Activated CD4-positive, CD25-positive, alpha-beta regulatory T cell treated with anti-CD3 and anti-CD28 coated beads, Interleukin-2, amount 50 U/mL, for 72 hours (primary cell): ENCODE measurements around the gene MAB21L2.
"Not testable (repeated sequence)": the region's sequence is repeated elsewhere in the genome, so short reads cannot be mapped to it uniquely, and the experiment has no call there.

Experiments
- DNase-seq: peaks from one replicate; pipeline ENCODE4 v3.0.0; 2021

Gene MAB21L2

DNA sequence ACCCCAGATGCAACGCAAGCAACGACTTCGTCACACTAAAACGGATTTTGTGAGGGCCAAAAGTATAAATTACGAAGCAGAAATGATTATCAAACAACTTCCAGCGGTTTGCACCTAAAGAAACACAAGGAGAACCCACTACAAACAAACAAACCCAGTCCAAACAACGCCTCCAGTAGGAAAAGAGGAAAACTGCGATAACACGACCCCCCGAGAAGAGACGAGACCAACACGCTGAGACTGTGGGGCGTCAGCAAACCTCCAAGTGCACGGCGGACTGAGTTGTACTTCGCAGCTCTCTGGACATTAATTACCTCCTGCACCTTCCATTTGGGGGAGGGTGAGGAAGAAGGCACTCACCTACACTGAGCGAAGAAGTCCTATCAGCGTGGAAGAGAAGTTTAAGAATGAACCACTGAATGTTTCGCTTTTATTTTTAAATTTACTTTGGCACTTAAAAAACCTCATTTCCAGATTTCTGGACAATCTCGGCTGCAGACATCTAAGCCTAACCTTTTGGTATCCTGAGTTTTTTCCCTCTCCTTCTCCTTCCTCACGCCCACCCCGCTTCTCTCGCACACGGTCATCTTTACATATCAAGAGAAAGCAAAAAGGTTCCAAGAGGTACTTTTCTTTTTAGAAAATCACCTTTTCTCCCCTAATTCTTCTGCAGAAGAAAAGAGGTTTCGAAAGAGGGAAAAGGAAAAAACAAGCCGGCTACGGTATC is at the start of gene MAB21L2:
Gene MAB21L2, plus strand, starts transcription at position 6 of the 727 bp plus-strand sequence. CDS start 879 bp downstream, outside the sequence.
- DNase-seq = no peak

DNA sequence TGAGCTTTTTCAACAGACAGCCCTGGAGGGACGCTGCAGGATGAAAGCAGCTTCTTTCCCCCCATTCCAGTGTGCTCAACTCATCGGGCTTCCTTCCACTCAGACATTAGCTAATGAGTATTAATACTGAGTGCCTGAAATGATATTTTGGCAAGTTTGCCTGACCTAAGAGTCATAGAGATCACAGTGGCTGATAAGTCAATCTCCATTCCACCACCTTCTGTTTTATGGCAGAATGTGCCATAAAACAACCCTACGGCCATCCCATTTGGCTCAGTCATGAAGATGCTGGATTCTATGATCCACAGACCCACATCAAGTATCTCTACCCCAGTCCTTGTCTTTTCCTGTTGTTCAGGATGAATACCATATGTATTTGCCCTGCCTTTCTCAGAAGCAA is 48.3 kb upstream of the MAB21L2 start:
- DNase-seq = no peak

DNA sequence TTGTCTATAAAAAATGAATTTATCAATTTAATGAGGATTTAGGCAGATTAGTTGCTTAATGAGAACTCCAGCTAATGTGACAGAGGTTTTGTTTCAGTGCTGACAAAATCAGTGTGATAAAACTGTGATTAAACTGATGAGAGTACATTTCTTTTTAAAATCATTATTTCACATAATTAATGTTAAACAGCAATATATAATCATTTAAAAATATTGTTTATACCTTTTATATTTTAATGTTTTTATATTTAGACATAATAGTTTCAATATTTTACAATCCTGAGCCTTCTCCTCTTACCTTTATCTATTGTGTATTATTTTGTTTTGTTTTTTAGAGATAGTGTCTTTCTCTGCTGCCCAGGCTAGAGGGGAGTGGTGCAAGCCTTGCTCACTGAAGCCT is 47.1 kb upstream of the MAB21L2 start:
- DNase-seq = no peak

DNA sequence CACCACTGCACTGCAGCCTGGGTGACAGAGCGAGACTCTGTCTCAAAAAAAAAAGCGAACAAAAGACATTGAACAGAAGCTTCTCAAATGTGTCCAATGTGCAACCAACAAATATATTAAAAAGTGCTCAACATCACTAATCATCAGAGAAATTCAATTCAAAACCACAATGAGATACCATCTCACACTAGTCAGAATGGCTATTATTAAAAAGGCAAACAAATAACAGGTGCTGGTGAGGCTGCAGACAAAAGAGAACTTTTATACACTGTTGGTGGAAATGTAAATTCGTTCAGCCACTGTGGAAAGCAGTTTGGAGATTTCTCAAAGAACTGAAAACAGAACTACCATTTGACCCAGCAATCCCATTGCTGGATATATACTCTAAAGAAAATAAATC is 44.0 kb upstream of the MAB21L2 start:
- not testable (repeated sequence) for DNase-seq

DNA sequence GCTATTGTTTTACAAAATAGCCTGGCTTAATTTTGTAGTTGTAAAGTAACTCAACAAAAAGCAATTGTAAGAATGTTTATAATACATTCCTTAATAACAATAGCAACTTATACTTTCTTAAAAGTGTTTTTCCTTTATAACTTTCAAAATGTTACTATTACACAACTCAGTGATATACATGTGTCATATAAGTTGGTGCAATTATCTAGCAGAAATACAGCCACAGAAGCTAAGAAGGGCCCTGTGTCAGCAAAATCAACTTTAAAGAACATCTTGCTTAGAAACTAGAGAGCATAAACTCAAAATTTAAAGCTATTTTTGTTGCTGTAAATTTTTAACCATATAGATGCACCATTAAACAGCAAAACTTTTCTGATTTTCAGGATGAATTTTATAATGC is 41.4 kb upstream of the MAB21L2 start:
- DNase-seq = no peak

DNA sequence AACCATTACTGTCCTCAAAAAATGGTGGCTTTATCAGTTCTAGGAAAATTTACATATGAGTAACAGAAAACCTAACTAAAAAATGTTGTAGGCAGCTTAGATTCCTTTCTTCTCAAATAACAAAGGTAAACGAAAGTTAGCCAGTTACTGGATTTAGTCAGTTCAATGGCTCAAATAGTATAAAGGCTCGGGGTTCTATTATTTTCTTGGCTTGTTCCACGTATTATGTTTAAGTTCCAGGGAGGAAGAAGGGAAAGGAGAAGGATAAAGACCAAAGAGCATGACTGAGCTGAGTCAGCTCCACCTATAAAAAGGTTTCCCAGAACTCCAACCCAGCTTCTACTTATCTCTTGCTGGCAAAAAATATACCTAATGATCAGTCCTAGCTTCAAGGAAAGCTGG is 41.0 kb upstream of the MAB21L2 start:
- DNase-seq = no peak

DNA sequence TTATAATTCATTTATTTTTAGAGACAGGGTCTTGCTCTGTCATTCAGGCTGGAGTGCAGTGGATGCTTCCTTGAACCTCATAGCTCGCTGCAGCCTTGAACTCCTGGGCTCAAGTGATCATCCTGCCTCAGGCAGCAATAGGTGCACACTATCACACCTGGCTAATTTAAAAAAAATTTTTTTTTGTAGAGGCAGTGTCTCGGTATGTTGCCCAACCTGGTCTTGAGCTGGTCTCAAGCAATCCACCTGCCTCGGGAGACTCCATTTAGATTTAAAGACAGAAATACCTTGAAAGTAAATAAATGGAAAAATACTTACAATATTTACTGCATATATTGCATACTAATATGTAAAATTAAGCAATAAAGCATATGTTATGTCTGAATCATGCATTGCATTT is 40.3 kb upstream of the MAB21L2 start:
- no peak for DNase-seq

DNA sequence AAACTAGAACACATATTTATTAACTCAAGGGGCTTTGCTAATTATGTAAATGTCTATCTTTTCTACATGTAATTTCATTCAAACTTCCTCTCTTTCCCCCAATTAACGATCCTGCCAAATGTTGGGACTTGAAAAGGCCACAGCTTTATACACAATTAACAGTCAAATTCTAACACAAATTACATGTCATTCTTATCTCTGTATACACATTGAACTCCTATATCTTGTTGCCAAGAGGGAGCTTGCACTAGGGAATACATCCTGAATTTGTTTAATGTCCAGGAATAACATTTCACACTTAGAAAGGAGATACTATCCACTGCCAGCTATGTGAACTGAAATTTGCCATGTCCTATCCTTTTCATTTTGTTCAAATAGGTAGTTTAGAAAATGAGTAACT is 38.9 kb upstream of the MAB21L2 start:
- no peak for DNase-seq

DNA sequence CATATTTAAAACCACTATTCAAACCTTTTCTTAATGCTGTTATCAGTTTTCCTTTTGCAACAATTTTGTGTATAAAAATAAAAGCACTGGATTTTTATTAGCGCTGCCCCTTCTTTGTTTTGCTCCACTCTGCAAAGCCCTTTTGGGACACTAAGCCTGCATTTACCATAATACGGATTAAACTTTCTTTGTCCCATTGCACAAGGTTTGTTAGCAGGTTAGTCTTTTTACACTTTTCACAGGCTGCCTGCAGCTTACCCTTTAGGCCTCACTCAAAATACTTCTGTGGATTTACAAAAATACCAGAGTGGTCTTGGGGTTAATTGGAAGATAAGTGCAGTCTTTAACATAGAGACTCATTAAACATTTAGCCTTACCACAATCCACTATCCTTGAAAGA is 35.7 kb upstream of the MAB21L2 start:
- no peak for DNase-seq

DNA sequence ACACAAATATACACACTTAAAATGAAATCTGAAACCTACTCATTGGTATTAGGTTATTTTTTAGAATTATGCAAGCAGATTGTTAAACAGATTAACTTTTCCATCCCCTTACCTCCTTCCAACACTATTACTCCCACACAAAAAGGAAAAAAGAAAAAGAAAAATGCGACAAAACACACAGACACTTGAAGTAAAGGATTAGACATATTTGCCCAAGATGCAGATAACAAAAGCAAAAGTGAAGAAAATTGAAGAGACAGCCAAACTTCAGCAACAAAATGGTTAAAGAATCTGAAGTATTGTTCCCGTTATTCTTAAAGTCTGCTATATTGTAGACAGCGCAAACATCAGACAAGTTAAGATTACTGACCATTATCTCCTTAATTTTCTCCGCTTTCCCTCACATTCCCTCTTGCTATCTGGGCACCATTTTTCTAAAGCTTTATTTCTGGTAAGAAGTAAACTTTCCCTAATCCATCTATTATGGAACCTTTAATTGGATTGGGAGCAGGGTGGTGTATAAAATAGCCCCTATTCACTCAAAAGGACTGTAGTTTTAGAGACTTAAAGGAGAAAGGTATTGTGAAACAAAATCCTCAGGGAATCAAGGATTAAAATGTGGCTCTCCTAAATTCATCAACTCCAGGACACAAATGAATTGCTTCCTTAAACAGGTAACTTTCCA is 34.7 kb upstream of the MAB21L2 start:
- no peak for DNase-seq

DNA sequence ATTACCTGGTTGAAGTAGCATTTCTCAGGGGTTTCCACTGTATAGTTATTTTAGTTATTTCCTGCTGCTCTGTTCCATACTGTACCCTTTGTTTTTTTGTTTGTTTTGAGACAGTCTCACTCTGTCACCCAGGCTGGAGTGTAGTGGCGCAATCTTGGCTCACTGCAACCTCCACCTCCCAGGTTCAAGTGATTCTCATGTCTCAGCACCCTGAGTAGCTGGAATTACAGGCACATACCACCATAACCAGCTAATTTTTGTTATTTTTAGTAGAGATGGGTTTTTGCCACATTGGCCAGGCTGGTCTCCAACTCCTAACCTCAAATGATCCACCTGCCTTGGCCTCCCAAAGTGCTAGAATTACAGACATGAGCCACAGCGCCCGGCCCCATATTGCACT is 24.1 kb upstream of the MAB21L2 start:
- not testable (repeated sequence) for DNase-seq

DNA sequence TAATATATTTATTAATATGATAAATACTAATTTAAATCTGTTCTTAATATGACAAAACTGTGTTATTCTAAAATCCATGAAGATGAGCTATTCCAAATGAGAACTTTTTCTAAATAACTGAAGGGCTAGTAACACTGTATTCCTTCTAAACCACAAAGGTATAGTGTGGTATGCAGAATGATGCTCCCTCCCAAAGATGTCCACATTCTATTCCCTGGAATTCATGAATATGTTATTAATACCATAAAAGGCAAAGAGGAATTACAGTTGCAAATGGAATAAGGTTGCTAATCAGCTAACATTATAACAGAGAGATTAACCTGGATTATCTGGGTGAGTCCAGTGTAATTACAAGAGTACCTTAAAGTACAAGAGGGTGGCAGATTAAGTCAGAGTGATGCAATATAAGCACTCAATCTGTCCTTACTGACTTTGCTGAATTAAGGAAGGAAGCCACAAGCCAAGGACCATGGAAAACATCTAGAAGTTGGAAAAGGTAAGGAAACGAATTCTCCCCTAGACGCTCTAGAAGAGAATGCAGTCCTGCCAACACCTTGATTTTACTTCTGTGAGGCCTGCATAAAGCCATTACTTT is 20.7 kb upstream of the MAB21L2 start:
- no peak for DNase-seq

DNA sequence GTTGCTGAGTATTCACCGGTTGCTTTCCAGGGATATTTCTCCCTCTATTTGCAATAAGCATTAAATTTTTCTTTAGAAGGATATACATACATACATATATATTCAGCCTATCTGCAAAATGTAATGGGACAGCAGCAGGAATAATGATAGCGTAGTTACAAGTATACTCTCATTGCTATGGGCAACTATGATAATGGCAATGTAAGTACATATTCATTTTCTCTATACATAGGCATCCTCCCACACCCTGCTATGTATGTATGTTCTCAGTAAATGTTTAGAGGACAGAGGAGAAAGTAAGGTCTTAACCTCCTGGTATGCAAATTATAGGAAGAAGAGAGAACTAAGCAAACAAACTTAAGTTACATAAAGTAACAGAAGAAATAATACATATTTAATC is 19.7 kb upstream of the MAB21L2 start:
- no peak for DNase-seq

DNA sequence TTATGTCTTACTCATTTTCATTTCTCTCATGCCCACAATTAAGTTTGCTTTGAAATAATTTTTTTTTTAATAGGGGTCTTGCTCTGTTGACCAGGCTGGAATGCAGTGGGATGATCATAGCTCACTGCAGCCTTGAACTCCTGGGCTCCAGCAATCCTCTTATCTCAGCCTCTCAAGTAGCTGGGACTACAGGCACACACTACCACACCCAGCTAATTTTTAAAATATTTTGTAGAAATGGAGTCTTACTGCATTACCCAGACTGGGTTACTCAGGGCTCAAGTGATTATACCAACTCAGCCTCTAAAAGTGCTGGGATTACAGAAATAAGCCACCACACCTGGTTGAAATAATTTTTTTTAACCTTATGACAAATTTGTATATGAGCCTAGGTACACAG is 19.2 kb upstream of the MAB21L2 start:
- DNase-seq = no peak

DNA sequence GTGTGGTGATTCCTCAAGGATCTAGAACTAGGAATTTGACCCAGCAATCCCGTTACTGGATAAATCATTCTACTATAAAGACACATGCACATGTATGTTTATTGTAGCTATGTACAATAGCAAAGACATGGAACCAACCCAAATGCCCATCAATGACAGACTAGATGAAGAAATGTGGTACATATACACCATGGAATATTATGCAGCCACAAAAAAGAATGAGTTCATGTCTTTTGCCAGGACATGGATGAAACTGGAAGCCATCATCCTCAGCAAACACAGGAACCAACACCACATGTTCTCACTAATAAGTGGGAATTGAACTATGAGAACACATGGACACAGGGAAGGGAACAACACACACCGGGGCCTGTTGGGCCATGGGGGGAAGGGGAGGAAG is 17.0 kb upstream of the MAB21L2 start:
- not testable (repeated sequence) for DNase-seq

DNA sequence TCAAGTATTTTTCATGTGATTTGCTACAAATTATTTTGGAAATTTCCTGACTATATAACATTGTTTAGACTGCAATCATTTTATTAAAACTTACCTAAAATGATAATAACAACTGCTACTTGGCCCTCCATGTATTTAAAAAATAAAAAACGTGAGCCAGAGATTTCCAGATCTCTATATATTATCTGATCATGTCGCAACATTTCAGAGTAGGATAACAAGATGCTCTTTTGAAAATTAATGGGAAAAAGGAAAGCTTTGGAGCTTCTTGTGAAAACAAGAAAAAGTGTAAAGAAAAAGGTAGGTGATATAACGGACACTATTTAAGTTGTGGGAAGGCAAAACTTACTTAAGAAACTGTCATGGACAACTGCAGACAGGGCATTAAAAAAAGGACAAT is 14.9 kb upstream of the MAB21L2 start:
- DNase-seq = no peak

DNA sequence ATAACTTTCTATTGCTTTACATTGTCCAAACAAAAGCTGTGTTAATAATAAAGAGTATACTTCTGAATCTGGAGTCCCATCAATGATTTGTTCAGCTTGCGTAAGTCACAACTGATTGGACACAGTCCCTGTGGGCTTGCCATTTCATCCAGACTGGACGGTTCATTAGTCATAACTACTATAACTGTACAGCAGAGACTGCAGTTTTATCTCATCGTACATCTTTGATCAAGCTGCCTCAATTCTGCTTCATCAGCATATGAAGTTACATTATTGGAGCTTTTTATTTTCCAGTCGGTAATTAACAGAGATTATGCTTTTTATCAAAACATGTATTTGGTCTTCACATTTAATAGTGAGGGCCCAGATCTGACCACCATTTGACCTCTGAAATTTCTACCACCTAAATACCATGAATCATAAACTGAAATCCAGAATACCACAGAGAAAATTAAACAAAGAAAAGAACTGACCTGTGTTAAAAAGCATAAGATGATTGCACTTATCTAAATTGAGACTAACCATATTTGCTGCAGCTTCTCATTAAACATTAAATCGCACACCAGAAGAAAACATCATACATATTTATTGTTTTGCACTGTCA is 12.5 kb upstream of the MAB21L2 start:
- DNase-seq = no peak

DNA sequence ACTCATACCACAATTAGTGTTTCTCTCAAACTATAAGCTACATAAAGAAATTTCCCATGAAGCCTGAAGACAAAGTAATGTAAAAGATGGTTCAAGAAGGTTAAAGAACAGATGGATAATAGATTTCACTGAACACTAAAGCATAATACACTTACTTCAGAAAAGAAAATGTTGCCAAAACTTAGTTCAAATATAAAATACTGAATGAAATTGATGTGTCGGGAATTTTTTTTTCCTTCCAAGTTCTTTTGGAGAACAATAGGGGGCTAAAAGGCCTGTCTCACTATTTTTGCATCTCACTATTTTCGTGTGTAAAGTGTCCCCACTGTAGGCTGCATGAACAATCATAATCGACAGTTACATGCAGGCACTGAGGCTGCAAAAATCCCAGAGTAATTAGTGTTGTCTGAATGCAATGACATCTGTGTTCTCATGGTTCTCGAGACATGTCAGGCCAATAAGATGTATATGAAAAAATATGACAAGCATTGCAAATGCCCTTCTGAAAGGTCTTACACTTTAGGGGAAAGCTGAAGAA is 11.9 kb upstream of the MAB21L2 start:
- DNase-seq = no peak

DNA sequence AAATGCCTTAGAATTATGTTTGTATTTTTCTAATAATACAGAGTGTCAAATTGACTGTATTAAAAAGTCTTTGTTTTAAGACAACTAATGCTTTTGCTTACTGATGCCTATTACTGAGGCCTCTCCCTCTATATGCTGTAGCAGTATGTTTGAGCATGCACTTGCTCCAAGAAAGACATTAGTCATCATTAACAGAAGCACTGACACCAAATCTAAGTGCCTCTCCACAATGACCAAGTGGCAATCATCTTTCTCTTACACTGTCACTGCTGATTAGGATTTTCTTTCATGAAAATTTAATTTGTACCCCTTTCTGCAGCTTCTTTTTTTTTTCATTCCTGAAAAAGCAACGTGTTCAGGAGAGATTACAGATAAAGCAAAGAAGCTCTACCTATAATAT is 11.1 kb upstream of the MAB21L2 start:
- no peak for DNase-seq

DNA sequence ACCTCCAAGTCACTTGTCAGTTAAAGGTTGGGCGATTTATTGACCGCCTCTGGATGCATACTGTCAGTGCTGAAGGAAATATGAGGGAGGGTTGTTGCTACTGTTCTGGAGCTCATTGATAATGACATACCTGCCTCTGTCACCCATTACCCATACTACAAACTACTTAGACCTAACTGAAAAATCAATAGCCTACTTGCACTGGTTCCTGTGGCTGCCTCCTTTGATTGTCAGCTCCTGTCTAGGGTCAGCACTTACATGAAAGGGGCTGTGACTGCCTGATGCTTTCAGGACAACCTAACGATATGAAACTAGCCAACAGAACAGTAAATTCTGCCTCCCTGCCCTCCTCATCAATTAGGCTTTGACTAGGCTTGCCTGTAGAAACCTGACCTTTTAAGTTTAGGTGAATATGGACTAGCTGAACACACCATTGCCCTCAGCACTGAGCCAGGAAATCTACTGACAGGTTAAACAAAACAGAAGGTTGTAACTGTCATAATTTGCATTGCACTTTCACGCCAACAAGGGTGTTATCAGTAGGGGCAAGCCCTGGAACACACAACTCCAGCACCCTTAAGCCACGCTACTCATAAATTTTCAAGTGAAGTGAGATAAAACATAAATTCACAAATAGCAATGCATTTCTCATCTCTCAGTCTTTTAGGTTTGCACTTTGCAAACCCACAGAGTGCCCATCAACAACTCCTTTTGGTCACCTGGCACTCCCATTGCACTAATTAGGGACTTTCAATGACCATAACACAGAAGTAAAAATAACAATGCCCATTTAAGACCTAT is 9.0 kb upstream of the MAB21L2 start:
- DNase-seq = no peak

DNA sequence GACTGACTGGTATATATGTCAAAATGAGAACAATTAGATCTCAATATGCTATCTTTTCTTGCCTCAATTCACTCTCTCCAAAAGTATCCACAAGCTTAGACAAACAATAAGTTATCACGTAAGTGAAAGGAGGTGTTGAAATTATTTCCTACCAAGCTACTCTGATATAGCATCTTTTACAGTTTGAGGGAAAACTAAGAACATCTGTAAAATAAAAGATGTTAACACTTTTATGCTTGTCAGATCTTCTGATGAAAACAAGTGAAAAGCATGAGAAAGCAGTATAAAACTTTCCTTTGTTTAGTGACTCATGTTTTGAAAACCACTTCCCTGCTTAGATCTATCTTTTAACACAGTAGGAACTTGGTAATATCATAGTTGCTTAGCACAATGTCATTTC is 8.4 kb upstream of the MAB21L2 start:
- DNase-seq = no peak

DNA sequence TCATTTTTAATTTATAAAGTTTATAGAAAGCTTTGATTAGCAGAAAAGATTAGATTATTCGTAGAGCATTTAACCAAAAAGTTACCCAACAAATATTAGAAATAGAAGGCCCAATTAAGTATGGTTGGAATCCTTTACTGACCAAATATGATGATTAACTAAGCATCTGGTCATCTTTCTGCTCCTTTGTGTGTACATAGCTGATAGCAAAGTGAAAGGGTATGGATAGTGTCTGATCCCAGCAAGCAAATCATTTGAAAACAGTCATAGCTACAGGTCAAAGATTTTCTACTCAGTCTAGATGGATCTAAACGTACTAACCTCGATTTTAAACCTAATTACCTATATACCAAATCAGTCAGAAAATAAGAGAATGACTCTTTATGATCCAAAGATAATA is 7.3 kb upstream of the MAB21L2 start:
- DNase-seq = no peak

DNA sequence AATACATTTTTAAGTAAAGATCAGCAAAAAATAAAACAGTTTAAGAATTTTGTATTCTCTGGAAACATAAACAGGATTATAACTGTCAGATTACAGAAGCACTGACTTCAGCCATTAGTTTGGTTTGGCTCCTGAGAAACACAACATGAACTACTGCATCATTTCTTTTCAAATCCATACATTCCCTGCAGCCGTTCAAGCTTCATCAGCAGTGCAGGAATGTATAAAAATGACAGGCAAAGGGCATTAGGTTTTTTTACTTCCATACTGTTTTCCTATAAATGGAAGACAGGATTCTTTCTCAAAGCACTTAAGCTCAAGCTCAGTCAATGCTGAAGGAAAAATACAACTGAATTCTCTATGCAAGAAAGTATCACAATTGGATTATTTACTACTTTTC is 4.2 kb upstream of the MAB21L2 start:
- no peak for DNase-seq
